Effector CD8-positive, alpha-beta T cell (primary cell): ENCODE measurements around the gene ZKSCAN2.

Experiments
- DNase-seq: peaks from one replicate; lab custom pipeline; 2025; lab: John Stamatoyannopoulos, UW

Gene ZKSCAN2

DNA sequence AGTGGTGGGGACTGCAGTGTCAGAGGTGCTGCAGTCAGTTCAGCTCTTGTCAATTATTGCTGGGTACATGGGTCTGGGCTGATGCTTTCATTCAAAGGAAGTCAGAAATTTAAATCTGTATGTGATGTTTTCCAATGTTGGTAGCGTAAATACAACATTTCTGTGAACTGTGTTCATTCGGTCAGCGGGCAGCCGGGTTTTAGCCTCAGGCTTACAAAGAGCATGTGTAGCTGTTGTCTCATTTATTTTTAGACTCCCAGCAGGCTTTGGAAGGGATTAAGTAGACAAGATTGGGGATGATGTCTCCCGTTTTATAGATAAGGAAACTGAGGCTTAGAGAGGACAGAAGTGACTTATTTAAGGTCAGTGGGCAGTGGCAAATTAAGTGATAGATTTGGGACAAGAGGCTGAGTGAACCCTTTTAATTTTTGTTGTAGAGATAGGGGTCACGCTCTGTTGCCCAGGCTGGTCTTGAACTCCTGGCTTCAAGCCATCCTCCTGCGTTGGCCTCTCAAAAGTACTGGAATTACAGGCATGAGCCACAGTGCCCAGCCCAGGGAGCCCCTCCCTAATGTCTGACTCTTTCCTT, 32.8 kb downstream of the ZKSCAN2 start:
- DNase-seq, result no peak

DNA sequence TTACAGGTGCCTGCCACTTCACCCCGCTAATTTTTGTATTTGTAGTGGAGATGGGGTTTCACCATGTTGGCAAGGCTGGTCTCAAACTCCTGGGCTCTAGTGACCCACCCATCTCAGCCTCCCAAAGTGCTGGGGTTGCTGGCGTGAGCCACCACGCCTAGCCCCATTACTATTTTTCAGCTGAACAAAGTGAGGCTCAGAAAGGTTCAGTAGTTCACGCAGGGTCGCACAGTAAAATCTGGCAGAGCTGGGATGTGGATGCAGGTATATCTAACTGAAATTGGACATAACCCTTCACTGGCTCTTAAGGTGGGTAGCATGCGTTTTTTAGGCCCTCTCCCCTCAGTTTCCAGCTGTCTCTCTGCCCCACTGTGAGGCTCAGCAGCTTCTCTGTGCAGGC, 33.7 kb downstream of the ZKSCAN2 start:
- DNase-seq, result no peak

DNA sequence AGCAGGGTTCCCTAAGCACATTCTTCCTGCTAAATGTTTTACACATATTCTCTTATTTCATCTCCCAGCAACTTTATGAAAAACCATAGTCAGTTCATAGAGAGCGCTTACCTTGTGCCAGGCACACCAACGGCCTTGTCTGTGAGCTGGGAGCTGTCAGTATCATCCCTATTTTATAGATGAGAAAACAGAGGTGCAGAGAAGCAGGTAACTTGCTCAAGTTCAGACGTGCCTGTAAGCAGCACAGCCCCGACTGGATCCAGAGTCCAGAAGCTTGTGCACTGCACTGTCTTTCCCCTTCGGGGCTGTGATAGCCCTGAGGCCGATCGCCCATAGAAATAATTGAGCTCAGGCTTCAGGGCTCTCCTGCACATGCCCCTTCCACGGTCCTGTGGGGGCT, 34.7 kb downstream of the ZKSCAN2 start:
- no peak for DNase-seq

DNA sequence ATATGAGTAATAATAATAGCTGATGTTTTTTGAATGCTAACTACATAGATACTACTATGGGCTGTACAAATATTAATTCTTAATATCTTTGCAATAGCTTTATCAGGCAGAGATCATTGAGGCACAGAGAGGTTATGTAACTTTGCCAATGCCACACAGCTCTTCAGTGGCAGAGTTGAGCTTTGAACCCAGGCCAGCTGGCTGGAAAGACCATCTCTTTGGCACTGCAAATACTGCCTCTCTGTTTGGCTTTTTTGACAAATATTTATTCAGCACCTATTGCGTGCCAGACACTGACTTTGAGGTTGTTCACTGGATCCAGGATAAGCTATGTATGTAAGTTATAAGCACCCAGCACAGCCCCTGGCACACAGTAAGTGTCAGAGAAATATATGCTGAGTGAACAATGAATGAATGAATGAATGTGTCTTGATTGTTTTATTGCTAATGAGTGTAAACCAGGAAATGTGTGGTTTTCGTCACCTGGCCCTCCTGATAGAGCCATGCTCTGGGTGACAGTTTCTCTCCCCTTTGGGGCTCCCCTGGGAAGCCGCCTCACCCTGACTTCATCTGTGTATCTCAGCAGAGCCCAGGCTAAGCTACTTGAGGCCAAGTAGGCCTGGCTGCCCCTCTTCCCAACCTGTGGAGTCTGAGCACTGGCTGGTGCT, 38.4 kb downstream of the ZKSCAN2 start:
- no peak for DNase-seq

- no peak for DNase-seq
These were observed 39.7 kb downstream of the ZKSCAN2 start for GRCh38 chr16:25217921-25218320.

GRCh38 chr16:25217112-25217511, 40.5 kb downstream of the ZKSCAN2 start:
- DNase-seq, result no peak

DNA sequence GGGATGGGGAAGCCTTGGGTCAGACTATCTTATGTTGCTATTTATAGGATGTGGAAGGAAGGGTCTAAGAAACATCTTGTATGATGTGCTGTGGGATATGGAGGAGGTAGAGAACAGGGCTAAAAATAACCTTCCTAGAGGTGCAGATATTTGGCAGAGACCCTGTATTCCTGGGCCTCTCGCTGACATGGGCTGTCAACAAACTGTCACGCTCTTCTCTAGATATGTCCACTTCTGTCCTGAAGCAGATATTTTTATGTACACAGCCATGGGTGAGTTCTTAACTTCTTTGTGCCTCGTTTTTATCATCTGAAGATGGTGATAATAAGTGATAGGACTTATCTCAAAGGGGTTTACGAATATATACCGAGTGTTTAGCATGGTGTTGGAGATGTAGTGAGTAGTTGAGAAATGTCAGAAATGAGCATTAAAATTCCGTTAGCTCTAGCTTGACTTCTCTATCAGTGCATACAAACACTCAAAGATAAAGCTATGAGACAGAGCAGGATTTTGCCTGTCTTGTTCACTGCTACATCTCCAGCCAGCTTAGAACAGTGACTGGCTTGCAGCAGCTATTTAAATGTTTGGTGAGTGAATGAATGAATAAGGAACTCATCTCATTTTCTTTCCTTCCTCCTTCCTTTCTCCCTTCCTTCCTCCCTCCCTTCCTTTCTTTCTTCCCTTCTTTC, 43.8 kb downstream of the ZKSCAN2 start:
- DNase-seq, result no peak

DNA sequence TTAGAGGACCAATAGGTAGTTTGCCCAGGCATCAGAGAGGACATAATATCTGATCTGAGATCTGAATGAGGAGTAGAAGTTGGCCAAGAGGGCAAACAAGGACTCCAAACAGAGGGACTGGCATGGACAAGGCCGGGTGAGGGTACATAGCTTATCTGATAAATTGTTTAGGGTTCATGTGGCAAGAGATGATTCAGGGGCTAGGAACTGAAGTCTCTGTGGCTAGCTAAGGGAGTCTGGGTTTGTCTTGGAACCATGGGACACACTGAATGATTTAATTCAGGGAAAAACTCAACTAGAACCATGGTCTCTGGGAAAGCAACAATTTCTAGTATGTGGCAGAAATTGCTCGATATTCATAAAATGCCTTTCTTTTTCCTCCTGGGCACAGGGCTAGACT, 45.0 kb downstream of the ZKSCAN2 start:
- DNase-seq, result no peak

DNA sequence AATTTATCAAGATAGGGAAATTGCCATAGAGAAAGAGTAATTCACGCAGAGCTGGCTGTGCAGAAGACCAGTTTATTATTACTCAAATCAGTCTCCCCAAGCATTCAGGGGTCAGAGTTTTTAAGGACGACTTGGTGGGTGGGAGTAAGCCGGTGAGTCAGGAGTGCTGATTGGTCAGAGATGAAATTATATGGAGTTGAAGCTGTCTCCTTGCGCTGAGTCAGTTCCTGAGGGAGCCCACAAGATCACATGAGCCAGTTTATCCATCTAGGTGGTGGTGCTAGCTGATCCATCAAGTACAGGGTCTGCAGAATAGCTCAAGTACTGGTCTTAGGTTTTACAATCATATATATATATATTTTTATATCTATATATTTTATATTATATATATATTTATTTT, 46.9 kb downstream of the ZKSCAN2 start:
- no peak for DNase-seq

- no peak for DNase-seq
These were observed 58.2 kb downstream of the ZKSCAN2 start for GRCh38 chr16:25199457-25199856.

- no peak for DNase-seq
These were observed 59.6 kb downstream of the ZKSCAN2 start for GRCh38 chr16:25198021-25198420.

DNA sequence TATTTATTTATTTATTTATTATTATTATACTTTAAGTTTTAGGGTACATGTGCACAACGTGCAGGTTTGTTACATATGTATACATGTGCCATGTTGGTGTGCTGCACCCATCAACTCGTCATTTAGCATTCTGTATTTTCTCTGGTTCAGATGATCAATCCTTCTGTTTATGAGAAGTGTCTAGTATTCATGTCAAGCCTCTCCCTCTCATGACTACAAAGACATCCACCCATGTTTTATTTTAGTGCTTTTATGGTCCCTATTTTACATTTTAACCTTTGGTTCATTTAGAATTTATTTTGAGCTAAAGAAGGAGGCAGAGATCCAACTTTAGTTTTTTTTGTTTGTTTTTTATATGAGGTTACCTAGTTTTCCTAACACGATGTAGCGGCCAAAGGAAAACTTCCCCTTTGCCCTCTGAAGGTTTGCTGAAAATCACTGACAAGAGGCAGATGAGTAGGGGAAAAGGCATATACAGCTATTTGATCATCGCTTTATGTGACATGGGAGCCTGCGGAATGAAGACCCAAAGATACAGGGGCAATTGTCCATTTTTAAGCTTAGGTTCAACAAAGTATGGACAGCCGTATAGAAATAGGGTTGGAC, 63.3 kb downstream of the ZKSCAN2 start:
- DNase-seq, result no peak

DNA sequence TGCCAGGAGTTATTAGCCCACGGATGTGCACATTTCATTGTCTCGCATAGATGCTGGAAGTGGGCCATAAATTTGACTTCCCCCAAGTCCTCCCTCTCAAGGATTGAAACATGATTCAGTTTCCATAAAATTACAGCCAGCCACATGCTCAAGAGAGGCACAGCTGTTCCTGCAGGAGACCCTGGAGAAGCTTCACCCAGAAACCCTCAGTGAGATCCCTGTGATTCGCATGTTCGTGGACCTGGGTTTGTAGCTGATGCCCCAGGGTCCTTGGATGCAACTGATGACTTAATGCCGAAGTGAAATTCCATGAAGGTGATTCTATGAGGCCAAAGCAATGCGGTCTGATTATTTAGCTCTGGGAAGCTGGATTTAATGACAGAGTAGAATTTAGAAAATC, 65.5 kb downstream of the ZKSCAN2 start:
- DNase-seq, result no peak

GRCh38 chr16:25189305-25189704, 68.3 kb downstream of the ZKSCAN2 start:
- DNase-seq, result no peak

- DNase-seq, result no peak
These were observed 70.2 kb downstream of the ZKSCAN2 start for GRCh38 chr16:25187491-25187795.
